ENCODE measurements around the gene PRRG1. TPM values are rescaled to one million over a fixed set of nuclear protein-coding genes. Genes with fewer than 3 reads are reported as not detected.

The PRRG1 gene
- total RNA-seq, 2 donors from 2014 or later: 5.4 to 15.0 TPM

DNA sequence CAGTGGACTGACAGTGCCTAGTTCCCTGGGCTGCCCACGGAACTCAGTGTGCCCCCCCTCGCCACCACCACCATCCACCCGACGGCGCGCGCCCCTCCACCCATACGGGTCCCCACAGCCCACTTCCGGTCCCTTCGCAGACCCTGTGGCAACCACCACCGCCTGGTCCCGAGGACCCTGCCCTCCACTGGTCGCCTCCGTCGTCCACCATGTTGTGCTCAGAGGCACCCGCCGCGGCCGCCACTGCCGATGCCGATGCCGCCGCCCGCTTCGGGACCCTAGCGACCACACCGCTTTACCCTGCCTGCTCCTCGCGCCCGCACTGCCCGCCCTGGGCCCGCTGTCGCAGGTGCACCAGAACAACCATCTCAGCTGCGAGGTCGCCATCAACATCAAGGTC lies 155.8 kb downstream of the PRRG1 start:
- intact Hi-C loops (cut with DNase I): loop anchor here (5.0 kb wide), 1 partner anchor 322 kb away; no protein-coding TSS in a partner anchor
- Histone ChIP-seq H3K4me3 (no peak overlapping the region), H3K9ac (ENCODE audit: low read depth in 2 of 2, low read length in 2 of 2) (no peak overlapping the region), H3K4me1 (no peaks in the 10 kb centered on the region), H3K27ac (no peak overlapping the region), H3K9me3 (no peaks in the 10 kb centered on the region), H3K36me3 (no peaks in the 10 kb centered on the region), H3K27me3 (no peaks in the 10 kb centered on the region)
- no peak for TF ChIP-seq CTCF (IDR thresholded peaks at IDR 0.05)
- DNase-seq: no peak

Other genes starting within 250 kb of the PRRG1 start
- 1 to 10 TPM; 1.9 to 3.5 TPM for gene LANCL3, start 222.3 kb downstream of the PRRG1 start, total RNA-seq